Measurements from ENCODE around the gene HDAC4.

HDAC4 gene

GRCh38 chr2:239160226-239161143 is 240.3 kb downstream of the HDAC4 start:
- DNase-seq = no peak

GRCh38 chr2:239159476-239159911 is 241.3 kb downstream of the HDAC4 start:
- DNase-seq = no peak

DNA sequence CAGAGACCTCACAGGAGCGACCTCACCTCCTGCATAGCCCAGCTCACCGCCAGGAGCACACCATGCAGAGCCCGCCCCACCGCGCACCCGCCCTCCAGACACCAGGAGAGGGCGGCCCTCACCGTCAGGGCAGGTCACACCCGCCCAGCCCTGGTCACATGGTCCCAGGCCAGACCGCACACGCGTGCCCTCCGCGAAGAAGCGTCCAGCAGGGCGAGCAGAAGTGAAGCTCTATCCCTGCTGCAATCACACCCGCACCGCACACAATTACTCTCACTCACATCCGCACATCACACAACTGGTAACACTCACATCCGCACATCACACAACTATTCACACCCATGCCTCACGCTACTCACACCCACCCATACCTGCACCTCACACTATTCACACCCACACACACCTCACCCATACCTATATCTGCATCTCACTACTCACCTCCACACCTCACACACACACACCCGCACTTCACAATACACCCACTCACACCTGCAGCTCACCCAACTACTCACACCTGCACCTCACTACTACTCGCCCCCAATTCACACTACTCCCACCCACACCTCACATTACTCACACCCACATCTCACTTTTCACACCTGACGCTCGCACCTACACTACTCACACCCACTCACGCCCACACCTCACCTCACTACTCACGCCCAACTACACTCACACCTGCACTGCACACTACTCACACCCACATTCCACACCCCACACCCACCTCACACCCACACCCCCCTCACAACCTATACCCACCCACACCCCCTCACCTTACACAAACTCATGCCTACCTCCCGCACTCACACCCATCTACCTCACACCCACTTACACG is 242.0 kb downstream of the HDAC4 start:
- DNase-seq = no peak

- DNase-seq = no peak
Measured at GRCh38 chr2:239157771-239158170, 243.0 kb downstream of the HDAC4 start.

GRCh38 chr2:239157269-239157668 is 243.6 kb downstream of the HDAC4 start:
- no peak for DNase-seq

GRCh38 chr2:239156516-239157265 is 244.1 kb downstream of the HDAC4 start:
- DNase-seq = no peak

- DNase-seq = no peak
Measured at GRCh38 chr2:239155806-239156480, 244.9 kb downstream of the HDAC4 start.

DNA sequence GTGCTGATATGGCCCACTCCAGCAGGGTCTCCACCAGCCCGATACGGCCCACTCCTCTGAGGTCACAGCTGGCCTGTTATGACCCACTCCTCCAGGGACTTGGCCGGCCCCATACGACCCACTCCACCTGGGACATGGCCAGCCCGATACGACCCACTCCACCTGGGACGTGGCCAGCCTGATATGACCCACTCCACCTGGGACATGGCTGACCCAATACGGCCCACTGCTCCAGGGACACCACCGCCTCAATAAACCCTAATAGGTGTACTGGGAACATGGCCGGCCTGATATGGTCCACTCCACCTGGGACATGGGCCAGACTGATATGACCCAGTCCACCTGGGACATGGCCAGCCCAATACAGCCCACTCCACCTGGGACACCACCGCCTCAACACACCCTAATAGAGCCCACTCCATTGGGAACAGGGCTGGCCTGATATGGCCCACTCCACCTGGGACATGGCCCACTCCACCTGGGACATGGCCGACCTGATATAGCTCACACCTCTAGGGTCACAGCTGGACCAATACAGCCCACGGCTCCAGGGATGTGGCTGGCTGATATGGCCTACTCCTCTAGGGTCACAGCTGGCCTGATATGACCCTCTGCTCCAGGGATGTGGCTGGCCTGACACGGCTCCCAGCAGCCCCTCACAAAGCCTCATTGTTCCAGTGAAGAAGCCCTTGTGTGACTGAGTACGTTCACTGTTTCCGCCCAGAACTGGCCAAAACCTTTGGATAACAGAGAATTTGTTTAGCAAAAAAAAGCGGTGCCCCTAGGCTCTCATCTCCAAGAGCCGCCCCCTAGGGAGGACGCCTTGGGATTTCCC is 245.6 kb downstream of the HDAC4 start:
- DNase-seq = no peak

DNA sequence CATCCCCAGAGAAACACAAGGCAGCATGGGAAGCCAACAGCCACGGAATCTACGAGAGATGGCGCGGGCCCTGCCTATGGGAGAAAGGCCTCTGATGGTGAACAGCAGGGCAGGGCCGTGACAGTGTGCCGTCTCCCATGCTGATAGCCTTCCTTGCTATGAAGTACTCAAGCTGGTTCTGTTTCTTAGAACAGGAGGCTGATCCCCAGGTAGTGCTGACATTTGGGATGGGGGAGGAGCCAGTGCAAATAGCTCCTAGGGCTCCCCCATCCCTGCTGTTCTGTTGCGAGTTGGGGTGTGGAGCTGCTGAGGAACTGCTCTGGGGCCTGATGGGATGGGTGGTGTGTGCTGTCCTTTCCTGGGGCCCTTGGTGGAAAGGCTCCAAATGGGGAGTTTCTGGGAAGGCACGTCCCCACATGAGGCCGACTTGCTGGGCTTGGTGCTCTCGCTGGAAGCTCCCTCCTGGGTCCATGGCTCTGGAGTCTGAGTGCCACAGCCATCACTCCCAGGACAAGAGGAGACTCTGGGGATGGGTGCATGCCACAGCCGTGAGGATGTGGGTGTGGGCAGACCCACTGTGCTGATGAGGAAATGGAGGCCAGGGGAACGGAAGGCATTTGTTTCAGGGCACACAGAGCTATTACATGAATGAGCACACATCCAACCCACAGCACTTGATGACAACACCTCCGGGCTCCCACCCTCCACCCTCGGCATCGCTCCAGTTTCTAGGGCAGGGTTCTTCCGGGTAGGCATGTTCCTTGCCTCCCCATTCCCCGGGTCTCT is 246.8 kb downstream of the HDAC4 start:
- no peak for DNase-seq

- no peak for DNase-seq
Measured at GRCh38 chr2:239152916-239153305, 247.9 kb downstream of the HDAC4 start.

- DNase-seq = no peak
Measured at GRCh38 chr2:239152239-239152915, 248.4 kb downstream of the HDAC4 start.

DNA sequence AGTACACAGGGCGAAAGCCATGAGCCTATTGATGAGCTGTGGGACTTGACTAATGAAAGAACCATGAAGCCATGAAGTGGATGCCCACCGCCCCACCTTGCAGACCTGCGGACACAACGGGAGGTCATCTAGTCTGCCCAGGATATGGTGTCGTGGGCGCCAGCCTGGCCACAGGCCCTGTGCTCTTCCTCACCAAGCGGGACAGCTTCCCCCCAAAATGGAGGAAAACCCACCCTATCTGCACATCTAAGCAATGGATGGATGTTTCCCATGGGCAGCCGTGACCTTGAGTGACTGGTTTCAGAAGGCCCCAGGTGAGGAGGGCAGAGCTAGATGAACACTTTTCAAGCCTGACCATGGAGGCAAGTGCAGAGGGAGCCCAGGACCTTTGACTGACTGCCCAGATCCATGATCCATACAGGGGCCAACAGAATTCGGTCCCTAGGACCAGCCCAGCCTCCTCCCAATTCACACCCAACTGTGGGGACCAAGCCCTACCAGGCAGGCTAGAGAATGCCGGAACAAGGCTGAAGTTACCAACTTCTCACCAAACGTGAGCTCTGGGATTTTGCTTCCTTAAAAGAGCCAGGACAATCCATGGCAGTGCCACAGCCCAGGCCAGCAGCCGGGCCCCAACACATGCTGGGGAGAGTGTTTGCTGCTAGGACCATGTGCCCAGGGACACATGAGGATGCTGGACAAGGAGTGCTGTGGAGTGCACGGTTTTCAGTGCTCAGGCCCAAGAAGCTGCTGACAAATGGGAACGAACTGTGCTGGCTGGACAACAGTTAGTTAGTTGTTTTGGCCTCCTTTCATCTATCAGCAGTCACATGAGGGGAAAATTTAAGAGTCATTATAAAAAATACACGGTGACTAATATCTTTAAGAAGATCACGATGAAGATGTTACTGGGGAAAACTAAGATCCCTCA is 249.4 kb downstream of the HDAC4 start:
- no peak for DNase-seq

- no peak for DNase-seq
Measured at GRCh38 chr2:239150125-239151011, 250.5 kb downstream of the HDAC4 start.

DNA sequence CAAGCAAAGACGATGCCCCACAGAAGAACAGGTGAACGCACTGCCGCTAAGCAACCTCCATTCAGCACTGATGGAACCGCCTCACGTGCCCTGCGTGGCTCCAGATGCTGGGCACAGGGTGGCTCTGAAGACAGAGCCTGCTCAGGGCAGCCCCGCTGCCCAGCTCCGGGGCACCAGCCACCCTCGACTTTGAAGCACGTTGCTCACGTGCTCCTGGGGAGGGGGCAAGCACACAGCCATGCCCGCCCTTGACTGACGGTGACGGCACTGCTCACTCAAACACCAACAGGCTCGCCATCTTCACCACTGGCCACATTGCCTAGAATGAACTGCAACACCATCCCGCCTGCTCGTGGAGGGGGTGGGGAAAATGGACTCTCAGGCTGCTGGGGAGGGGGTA is 251.3 kb downstream of the HDAC4 start:
- DNase-seq = no peak

GRCh38 chr2:239148495-239149200 is 252.2 kb downstream of the HDAC4 start:
- DNase-seq = no peak

GRCh38 chr2:239147376-239147775 is 253.4 kb downstream of the HDAC4 start:
- no peak for DNase-seq

DNA sequence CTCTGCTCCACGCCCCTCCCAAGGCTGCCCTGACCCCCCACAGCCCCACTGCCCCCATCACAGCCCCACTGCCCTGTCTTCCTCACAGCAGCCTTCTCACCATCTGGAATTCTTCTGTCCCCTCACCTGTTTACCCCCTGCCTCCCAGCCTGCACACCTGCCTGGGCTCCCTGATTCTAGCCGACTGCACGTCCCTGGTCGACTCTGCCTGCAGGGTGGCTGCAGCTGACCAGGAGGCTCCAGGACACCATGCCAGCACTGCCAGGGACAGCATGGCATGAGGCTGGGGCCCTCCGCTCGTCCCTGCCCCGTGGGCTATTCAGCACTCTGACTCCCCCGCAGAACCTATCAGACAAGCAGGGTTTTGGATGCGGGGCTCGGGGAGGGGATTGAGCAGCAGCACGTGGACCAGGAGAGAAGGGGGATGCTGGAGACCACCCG is 254.1 kb downstream of the HDAC4 start:
- no peak for DNase-seq

All from stimulated activated CD4-positive, alpha-beta T cell treated with anti-CD3 and anti-CD28 coated beads, Interleukin-2, amount 100 ng/mL, for 24 hours (primary cell).